K562 (cell line): ENCODE results near the gene TUBB2A. TPM values are rescaled to one million over a fixed set of nuclear protein-coding genes. Genes with fewer than 3 reads are reported as not detected.
"Not testable (repeated sequence)": the region's sequence is repeated elsewhere in the genome, so short reads cannot be mapped to it uniquely, and the experiment has no call there.

Experiments
- ATAC-seq: fragments of 200-7000 bp; cut with Tn5 transposase; 3 replicates; pipeline ENCODE4 v1.9.1; 2020; ENCODE audit warnings: moderate library complexity
- BruUV-seq: library from RNA; stranded (reverse); fragments of 400-500 nt; replicated peaks from 2 replicates; lab custom pipeline; 2021; lab: Mats Ljungman, UMichigan
- CTCF ChIA-PET: fragments of 300-600 bp; formaldehyde crosslinking; extraction: SDS; loops from one replicate; lab custom pipeline; 2021; ENCODE audit warnings: low intra/inter-chr PET ratio; lab: Yijun Ruan, JAX
- POLR2A ChIA-PET: fragments of 300-600, 350-650 bp; sonication (Branson Sonifier 250); formaldehyde crosslinking; extraction: SDS; loops from one replicate; lab custom pipeline; 2021; ENCODE audit warnings: antibody characterized with exemption, inconsistent platforms; lab: Yijun Ruan, JAX
- DNase-seq, 4 experiments: peaks; one replicate each; pipeline versions ENCODE4 v3.0.0 to v3.0.0-alpha.2; 2011 to 2018; ENCODE audit warnings: low spot score in 3 of 4, mixed read lengths in 3 of 4; ENCODE audit errors: extremely low read depth in 1 of 4
- FAIRE-seq: peaks from 2 replicates; lab custom pipeline; 2011; peaks lifted over from hg19 to GRCh38; lab: Jason Lieb, UNC
- H2AFZ ChIP-seq: 2 replicates; pipeline ENCODE4 v1.6.0; 2011; ENCODE audit warnings: low read depth, low read length, control low read depth, inconsistent platforms
- H3K27ac ChIP-seq: fragments of 200-600 bp; 3 replicates; pipeline ENCODE4 v1.8.0; 2011; ENCODE audit warnings: low read depth, mild to moderate bottlenecking, control low read depth, inconsistent platforms, low read length, moderate library complexity, mixed read lengths; ENCODE audit errors: extremely low read depth
- H3K27me3 ChIP-seq, 2 experiments: fragments of 300-600 bp in 1 of 2; 2 replicates in 1 of 2; 3 replicates in 1 of 2; pipeline versions ENCODE4 v1.6.0 to v1.8.0; 2011; ENCODE audit warnings: inconsistent platforms in 2 of 2, low read length in 2 of 2, mild to moderate bottlenecking in 1 of 2, mixed read lengths in 1 of 2, moderate library complexity in 1 of 2; ENCODE audit not compliant: control insufficient read depth in 2 of 2, insufficient read depth in 2 of 2
- H3K36me3 ChIP-seq: fragments of 300-600 bp; 3 replicates; pipeline ENCODE4 v1.8.0; 2011; ENCODE audit warnings: mild to moderate bottlenecking, low read length, inconsistent platforms; ENCODE audit not compliant: control insufficient read depth, insufficient read depth
- H3K4me1 ChIP-seq, 2 experiments: fragments of 200-600 bp in 1 of 2; replicated peaks in 1 of 2; 2 replicates in 1 of 2; 3 replicates in 1 of 2; pipeline versions ENCODE4 v1.5.1 to v1.8.0; 2011; ENCODE audit warnings: inconsistent platforms in 2 of 2, low read length in 2 of 2, mild to moderate bottlenecking in 1 of 2, mixed read lengths in 1 of 2, moderate library complexity in 1 of 2; ENCODE audit not compliant: control insufficient read depth in 2 of 2, insufficient read depth in 2 of 2
- H3K4me2 ChIP-seq: 2 replicates; pipeline ENCODE4 v1.6.1; 2011; ENCODE audit warnings: low read length, control low read depth, inconsistent platforms, mixed read lengths; ENCODE audit not compliant: insufficient read depth
- H3K4me3 ChIP-seq: fragments of 200-600 bp; sonication (generic), shearing (Covaris generic); 2 replicates; pipeline ENCODE4 v1.5.1; 2016; ENCODE audit warnings: control low read depth, inconsistent platforms
- H3K79me2 ChIP-seq: fragments of 200-600 bp; 3 replicates; pipeline ENCODE4 v1.8.0; 2011; ENCODE audit warnings: low read length, inconsistent platforms; ENCODE audit not compliant: control insufficient read depth, insufficient read depth
- H3K9ac ChIP-seq, 2 experiments: 2 replicates each; pipeline versions ENCODE4 v1.6.0 to v1.6.1; 2011; ENCODE audit warnings: low read depth in 2 of 2, low read length in 2 of 2, control low read depth in 1 of 2, inconsistent platforms in 1 of 2, mild to moderate bottlenecking in 1 of 2, mixed read lengths in 1 of 2; ENCODE audit not compliant: insufficient read depth in 1 of 2
- H3K9me1 ChIP-seq: one replicate; pipeline ENCODE4 v1.6.0; 2011; ENCODE audit warnings: inconsistent platforms, mild to moderate bottlenecking, low read length, moderate library complexity; ENCODE audit not compliant: control insufficient read depth, insufficient read depth
- H3K9me3 ChIP-seq: replicated peaks from 2 replicates; pipeline ENCODE4 v1.5.1; 2011; ENCODE audit warnings: low read depth, low read length, inconsistent platforms; ENCODE audit not compliant: control insufficient read depth, insufficient read depth
- H4K20me1 ChIP-seq: replicated peaks from 2 replicates; pipeline ENCODE4 v1.6.1; 2011; ENCODE audit warnings: low read length, inconsistent platforms, mixed read lengths; ENCODE audit not compliant: control insufficient read depth, insufficient read depth
- ARID1B ChIP-seq: fragments of 450-650 bp; IDR thresholded peaks from 2 replicates; pipeline ENCODE4 v1.6.1; 2016; ENCODE audit warnings: antibody characterized with exemption, mild to moderate bottlenecking, inconsistent platforms
- BACH1 ChIP-seq: fragments of 200-800 bp; sonication (Bioruptor generic); IDR thresholded peaks from 2 replicates; pipeline ENCODE4 v1.6.1; 2016; ENCODE audit warnings: missing genetic modification characterization, missing compliant biosample characterization
- BRD9 ChIP-seq: fragments of 450-650 bp; IDR thresholded peaks from 2 replicates; pipeline ENCODE4 v1.6.1; 2018; ENCODE audit warnings: low read depth; ENCODE audit not compliant: partially characterized antibody
- C11orf30 ChIP-seq: fragments of 450-650 bp; IDR thresholded peaks from 2 replicates; pipeline ENCODE4 v1.6.1; 2016; ENCODE audit warnings: low read depth, mild to moderate bottlenecking
- DPF2 ChIP-seq: fragments of 450-650 bp; IDR thresholded peaks from 2 replicates; pipeline ENCODE4 v1.6.1; 2016
- EGR1 ChIP-seq: fragments of 450-650 bp; conservative IDR thresholded peaks from 2 replicates; pipeline ENCODE4 v1.6.1; 2017; ENCODE audit warnings: mild to moderate bottlenecking
- FOXK2 ChIP-seq, 2 experiments: fragments of 450-650 bp; IDR thresholded peaks in 1 of 2; conservative IDR thresholded peaks in 1 of 2; 2 replicates each; pipeline ENCODE4 v1.6.1; 2016; ENCODE audit warnings: low read depth in 2 of 2, mild to moderate bottlenecking in 1 of 2
- HDAC1 ChIP-seq, 2 experiments: fragments of 450-650 bp; IDR thresholded peaks; 2 replicates each; pipeline ENCODE4 v1.6.1; 2016 to 2017; ENCODE audit warnings: inconsistent platforms in 1 of 2, mild to moderate bottlenecking in 1 of 2, moderate library complexity in 1 of 2
- HLTF ChIP-seq: fragments of 450-650 bp; IDR thresholded peaks from 2 replicates; pipeline ENCODE4 v1.6.1; 2016
- JUND ChIP-seq, 2 experiments: IDR thresholded peaks; 2 replicates in 1 of 2; 3 replicates in 1 of 2; pipeline ENCODE4 v1.6.1; 2011; ENCODE audit warnings: borderline replicate concordance in 2 of 2, low read depth in 2 of 2, low read length in 2 of 2, improper control_type of control experiment in 1 of 2, missing biosample characterization in 1 of 2, missing genetic modification characterization in 1 of 2, missing genetic modification reagents in 1 of 2
- MAFF ChIP-seq: IDR thresholded peaks from 2 replicates; pipeline ENCODE4 v1.6.1; 2012; ENCODE audit warnings: low read length, improper control_type of control experiment
- MTA1 ChIP-seq: fragments of 450-650 bp; IDR thresholded peaks from 2 replicates; pipeline ENCODE4 v1.6.1; 2017; ENCODE audit warnings: borderline replicate concordance
- NFE2 ChIP-seq: IDR thresholded peaks from 2 replicates; pipeline ENCODE4 v1.6.1; 2014; ENCODE audit warnings: antibody characterized with exemption, low read depth
- SMAD4 ChIP-seq: fragments of 250-450 bp; sonication (Bioruptor Pico); conservative IDR thresholded peaks from 2 replicates; pipeline ENCODE4 v1.8.0; 2021; ENCODE audit warnings: inconsistent platforms, mild to moderate bottlenecking, moderate library complexity
- SMARCA4 ChIP-seq: fragments of 450-650 bp; IDR thresholded peaks from 2 replicates; pipeline ENCODE4 v1.6.1; 2016
- SMARCC2 ChIP-seq: fragments of 450-650 bp; IDR thresholded peaks from 2 replicates; pipeline ENCODE4 v1.6.1; 2017; ENCODE audit warnings: antibody characterized with exemption, moderate library complexity, mild to moderate bottlenecking, low read depth
- SMARCE1 ChIP-seq: fragments of 450-650 bp; IDR thresholded peaks from 2 replicates; pipeline ENCODE4 v1.7.1; 2016; ENCODE audit warnings: mild to moderate bottlenecking
- TOE1 ChIP-seq, 2 experiments: fragments of 450-650 bp in 1 of 2; sonication (generic) in 1 of 2; formaldehyde crosslinking in 1 of 2; IDR thresholded peaks; 2 replicates each; pipeline versions ENCODE4 v1.7.1 to v1.8.0; 2016 to 2022; ENCODE audit warnings: borderline replicate concordance in 2 of 2, mild to moderate bottlenecking in 2 of 2, antibody characterized with exemption in 1 of 2, inconsistent platforms in 1 of 2, low read depth in 1 of 2, missing genetic modification reagents in 1 of 2, moderate library complexity in 1 of 2
- ZNF316 ChIP-seq: fragments of 450-650 bp; IDR thresholded peaks from 2 replicates; pipeline ENCODE4 v1.6.1; 2016
- WGBS: fragments of 100-300 bp; shearing (Covaris generic); methylation state at CpG from one replicate; pipeline ENCODE4 v1.1.6; 2016; ENCODE audit warnings: low coverage, mixed read lengths; ENCODE audit not compliant: insufficient coverage; ENCODE audit errors: missing lambda C conversion rate; 5-methylcytosine and 5-hydroxymethylcytosine counted together
- in situ Hi-C: fragments of 300-500 bp; cut with MboI; formaldehyde crosslinking; loops from 4 replicates; pipeline ENCODE4 v1.15.0; 2018; ENCODE audit warnings: inconsistent platforms, mixed read lengths
- intact Hi-C: fragments of 100-400 bp; cut with micrococcal nuclease; formaldehyde crosslinking; loops from 2 replicates; pipeline ENCODE4 v1.14.2; 2022
- polyA plus RNA-seq, 8 experiments: library from polyadenylated mRNA; depleted of rRNA in 4 of 8; stranded (reverse) in 5 of 8; unstranded in 3 of 8; fragments of >200 nt; fragmentation: Nextera tagmentation in 2 of 8; fragmentation: Illumina TruSeq in 1 of 8; extraction: Ambion mirVana in 2 of 8; extraction: Trizol in 1 of 8; gene quantifications; 2 replicates each; pipeline versions ENCODE4 v1.2.1 to v1.2.3, GENCODE V29; 2011 to 2014; ENCODE audit warnings: inconsistent platforms in 1 of 8, missing spikeins in 1 of 8
- total RNA-seq, 7 experiments: library from RNA; depleted of rRNA in 6 of 7; stranded (reverse); fragments of >200 nt in 6 of 7; fragmentation: Illumina TruSeq in 2 of 7; extraction: Trizol in 2 of 7; gene quantifications; 2 replicates each; pipeline versions ENCODE4 v1.2.1 to v1.2.3, GENCODE V29; 2011 to 2021; ENCODE audit warnings: low replicate concordance in 1 of 7
- TF ChIP-seq, protein P1 (sequence below): fragments of 450-650 bp; IDR thresholded peaks from 2 replicates; pipeline ENCODE4 v1.6.1; 2017; ENCODE audit warnings: antibody characterized with exemption, mild to moderate bottlenecking

The TUBB2A gene
- total and polyA plus RNA-seq, 9 of the 15 experiments (the other 6 are each of a cell fraction or from before 2014, with no cell fraction given) = 3.6 to 92.1 (median 45.6) TPM

DNA sequence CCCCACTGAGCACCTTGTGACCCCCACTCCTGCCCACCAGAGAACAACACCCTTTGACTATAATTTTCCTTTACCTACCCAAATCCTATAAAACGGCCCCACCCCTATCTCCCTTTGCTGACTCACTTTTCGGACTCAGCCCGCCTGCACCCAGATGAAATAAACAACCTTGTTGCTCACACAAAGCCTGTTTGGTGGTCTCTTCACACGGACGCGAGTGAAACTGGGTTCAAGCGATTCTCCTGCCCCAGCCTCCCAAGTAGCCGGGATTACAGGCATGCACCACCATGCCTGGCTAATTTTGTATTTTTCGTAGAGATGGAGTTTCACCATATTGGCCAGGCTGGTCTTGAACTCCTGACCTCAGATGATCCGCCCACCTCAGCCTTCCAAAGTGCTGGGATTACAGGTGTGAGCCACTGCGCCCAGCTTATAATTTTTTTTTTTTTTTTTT, 16.3 kb upstream of the TUBB2A start:
- ATAC-seq; intact Hi-C loops; H4K20me1 ChIP-seq; H3K79me2 ChIP-seq; CTCF ChIA-PET; BruUV-seq; H3K9me1 ChIP-seq; H3K9ac ChIP-seq; H3K4me3 ChIP-seq; DNase-seq; FAIRE-seq; H3K36me3 ChIP-seq; in situ Hi-C loops; H3K9me3 ChIP-seq; H3K27me3 ChIP-seq; TF ChIP-seq JUND (IDR thresholded peaks at IDR 0.05; ENCODE audit: borderline replicate concordance, low read depth, low read length); TOE1 (CRISPR knock-in tag; IDR thresholded peaks at IDR 0.05; ENCODE audit: borderline replicate concordance, low read depth): not testable (repeated sequence)
- H2AFZ ChIP-seq = peak overlapping the region; percentile 71
- WGBS = 40% methylated on average over 11 of the region's 11 CpGs
- peaks cover 34 to 50% of the 10 kb centered on the region in 2 experiments for H3K4me1 ChIP-seq
- H3K4me2 ChIP-seq = peak overlapping the region; percentile 19; the same call in 1 of the 2 replicates
- H3K27ac ChIP-seq = peak overlapping the region; percentile 42; the same call in 1 of the 3 replicates
- POLR2A ChIA-PET = interaction anchor here (1.1 to 1.4 kb wide), 2 partner anchors 13 to 40 kb away, joined by 3 to 4 read pairs; no protein-coding TSS in a partner anchor
- TF ChIP-seq HLTF (0 out of 2 replicates have a peak, but pooled peaks have one; percentile 68), NFE2 (peak; percentile 78), BRD9 (peak; percentile 39), FOXK2 (conservative IDR thresholded peaks at IDR 0.05 in 1 of 2, IDR thresholded peaks at IDR 0.05 in 1 of 2; ENCODE audit: low read depth in 2 of 2) (peak; percentile 73 to 82; a peak in 3 of 4 replicates), SMARCA4 (peak; percentile 79), JUND (tag; IDR thresholded peaks at IDR 0.05; ENCODE audit: borderline replicate concordance, low read depth, low read length) (0 out of 3 replicates have a peak, but pooled peaks have one; percentile 12), C11orf30 (peak; percentile 92), MAFF (peak; percentile 22; the same call in 1 of the 2 replicates), SMAD4 (CRISPR knock-in tag) (0 out of 2 replicates have a peak, but pooled peaks have one; percentile 16), HDAC1 (IDR thresholded peaks at IDR 0.05) (peak in 1 of 2 experiments; percentile 25; a peak in 1 of 4 replicates), BACH1 (tag) (0 out of 2 replicates have a peak, but pooled peaks have one; percentile 17), MTA1 (0 out of 2 replicates have a peak, but pooled peaks have one; percentile 21), TOE1 (IDR thresholded peaks at IDR 0.05; ENCODE audit: borderline replicate concordance) (0 out of 2 replicates have a peak, but pooled peaks have one; percentile 32), ZNF316 (peak; percentile 87), SMARCE1 (peak; percentile 56; the same call in 1 of the 2 replicates), DPF2 (peak; percentile 81), EGR1 (peak; percentile 58), ARID1B (peak; percentile 70), SMARCC2 (0 out of 2 replicates have a peak, but pooled peaks have one; percentile 54)
- TF ChIP-seq, protein P1, sequence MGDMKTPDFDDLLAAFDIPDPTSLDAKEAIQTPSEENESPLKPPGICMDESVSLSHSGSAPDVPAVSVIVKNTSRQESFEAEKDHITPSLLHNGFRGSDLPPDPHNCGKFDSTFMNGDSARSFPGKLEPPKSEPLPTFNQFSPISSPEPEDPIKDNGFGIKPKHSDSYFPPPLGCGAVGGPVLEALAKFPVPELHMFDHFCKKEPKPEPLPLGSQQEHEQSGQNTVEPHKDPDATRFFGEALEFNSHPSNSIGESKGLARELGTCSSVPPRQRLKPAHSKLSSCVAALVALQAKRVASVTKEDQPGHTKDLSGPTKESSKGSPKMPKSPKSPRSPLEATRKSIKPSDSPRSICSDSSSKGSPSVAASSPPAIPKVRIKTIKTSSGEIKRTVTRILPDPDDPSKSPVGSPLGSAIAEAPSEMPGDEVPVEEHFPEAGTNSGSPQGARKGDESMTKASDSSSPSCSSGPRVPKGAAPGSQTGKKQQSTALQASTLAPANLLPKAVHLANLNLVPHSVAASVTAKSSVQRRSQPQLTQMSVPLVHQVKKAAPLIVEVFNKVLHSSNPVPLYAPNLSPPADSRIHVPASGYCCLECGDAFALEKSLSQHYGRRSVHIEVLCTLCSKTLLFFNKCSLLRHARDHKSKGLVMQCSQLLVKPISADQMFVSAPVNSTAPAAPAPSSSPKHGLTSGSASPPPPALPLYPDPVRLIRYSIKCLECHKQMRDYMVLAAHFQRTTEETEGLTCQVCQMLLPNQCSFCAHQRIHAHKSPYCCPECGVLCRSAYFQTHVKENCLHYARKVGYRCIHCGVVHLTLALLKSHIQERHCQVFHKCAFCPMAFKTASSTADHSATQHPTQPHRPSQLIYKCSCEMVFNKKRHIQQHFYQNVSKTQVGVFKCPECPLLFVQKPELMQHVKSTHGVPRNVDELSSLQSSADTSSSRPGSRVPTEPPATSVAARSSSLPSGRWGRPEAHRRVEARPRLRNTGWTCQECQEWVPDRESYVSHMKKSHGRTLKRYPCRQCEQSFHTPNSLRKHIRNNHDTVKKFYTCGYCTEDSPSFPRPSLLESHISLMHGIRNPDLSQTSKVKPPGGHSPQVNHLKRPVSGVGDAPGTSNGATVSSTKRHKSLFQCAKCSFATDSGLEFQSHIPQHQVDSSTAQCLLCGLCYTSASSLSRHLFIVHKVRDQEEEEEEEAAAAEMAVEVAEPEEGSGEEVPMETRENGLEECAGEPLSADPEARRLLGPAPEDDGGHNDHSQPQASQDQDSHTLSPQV = peak; percentile 86
